NB4 (cell line): ENCODE data around the gene CCT6A.

Experiments
- MYC ChIP-seq: IDR thresholded peaks from 2 replicates; pipeline ENCODE4 v1.6.1; 2011; ENCODE audit warnings: low read depth, low read length
- POLR2A ChIP-seq: IDR thresholded peaks from 2 replicates; pipeline ENCODE4 v1.6.1; 2011; ENCODE audit warnings: mild to moderate bottlenecking; ENCODE audit not compliant: insufficient read length; ENCODE audit errors: extremely low read depth

- TF ChIP-seq MYC (peak; percentile 30; the same call in 1 of the 2 replicates), POLR2A (no peak)
Measured at GRCh38 chr7:56105508-56105907, 53.9 kb downstream of the CCT6A start.
